Left lung (tissue), 10 donors: ENCODE results near the gene PIK3C2G. TPM values are rescaled to one million over a fixed set of nuclear protein-coding genes. Genes with fewer than 3 reads are reported as not detected.
"Not testable (repeated sequence)": the region's sequence is repeated elsewhere in the genome, so short reads cannot be mapped to it uniquely, and the experiment has no call there.

Experiments used
- ATAC-seq: fragments of 200-7000 bp; cut with Tn5 transposase; one replicate; pipeline ENCODE4 v1.9.1; 2020; ENCODE audit warnings: moderate library complexity
- DNase-seq, 4 donors: peaks; one replicate each; pipeline ENCODE4 v3.0.0-alpha.2; 2013 to 2020
- H3K27ac ChIP-seq, 2 donors: fragments of 200-600 bp; sonication (generic) in 1 of 2; one replicate each; pipeline versions ENCODE4 v1.5.0 to v1.8.0; 2020 to 2021
- H3K27me3 ChIP-seq, 2 donors: fragments of 200-600 bp; sonication (generic) in 1 of 2; one replicate each; pipeline versions ENCODE4 v1.5.0 to v1.8.0; 2020 to 2021
- H3K36me3 ChIP-seq, 2 donors: fragments of 200-600 bp; sonication (generic) in 1 of 2; one replicate each; pipeline versions ENCODE4 v1.5.0 to v1.8.0; 2020 to 2021
- H3K4me1 ChIP-seq, 2 donors: fragments of 200-600 bp; one replicate each; pipeline ENCODE4 v1.8.0; 2021
- H3K4me3 ChIP-seq, 2 donors: fragments of 200-600 bp; sonication (generic) in 1 of 2; one replicate each; pipeline versions ENCODE4 v1.5.0 to v1.8.0; 2020 to 2021; ENCODE audit warnings: mild to moderate bottlenecking in 1 of 2
- H3K9me3 ChIP-seq, 2 donors: fragments of 200-600 bp; sonication (generic) in 1 of 2; one replicate each; pipeline versions ENCODE4 v1.5.0 to v1.8.0; 2020 to 2021
- intact Hi-C, 2 donors: fragments of 100-400 bp; cut with DNase I; formaldehyde crosslinking; loops; one replicate each; pipeline versions ENCODE4 v1.11.2 to v1.14.2; 2022
- polyA plus RNA-seq, 6 donors: library from polyadenylated mRNA; unstranded; fragments of 120-200 nt; gene quantifications; one replicate each; pipeline ENCODE4 v1.2.1, GENCODE V29; 2013; ENCODE audit not compliant: insufficient read length in 6 of 6
- total RNA-seq, 2 donors: library from RNA; stranded (reverse); fragmentation: NEBNext Ultra II Directional; extraction: Animal tissue kit (Norgen Biotek cat#: 25700); gene quantifications; one replicate each; pipeline ENCODE4 v1.2.1, GENCODE V29; 2021
- TF ChIP-seq, protein P1 (sequence below), 2 donors: fragments of 200-600 bp; sonication (generic) in 1 of 2; IDR thresholded peaks; one replicate each; pipeline versions ENCODE4 v1.5.0 to v1.8.0; 2021; ENCODE audit warnings: antibody characterized with exemption in 2 of 2
- donor health status: DM: no; HTN: yes; CAD: no.
- donor health status: DM: no; HTN: no; CAD: no.

PIK3C2G gene
- total and polyA plus RNA-seq, 8 donors, result 0.13 to 28.1 (median 17.9) TPM

DNA sequence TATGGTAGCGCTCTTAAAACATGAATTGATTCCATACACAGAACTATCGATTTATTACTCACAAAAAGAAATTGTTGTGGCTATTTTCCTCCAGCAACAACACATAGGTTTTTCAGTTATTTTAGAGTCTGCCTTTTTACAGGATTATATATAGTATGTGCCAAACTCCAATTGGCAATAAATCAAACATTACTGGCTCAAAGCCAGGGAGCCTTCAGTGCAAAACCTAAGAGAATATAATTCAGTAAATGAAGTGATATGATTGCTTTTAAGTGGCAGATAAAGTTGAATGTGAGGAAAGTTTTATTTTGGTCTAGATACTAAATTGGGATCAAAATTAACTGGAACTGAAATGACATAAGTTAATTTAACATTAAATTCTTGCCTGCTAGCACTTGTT lies 234.8 kb downstream of the PIK3C2G start:
- Histone ChIP-seq H3K4me3 (no peak overlapping the region), H3K4me1 (no peaks in the 10 kb centered on the region), H3K27ac (no peak overlapping the region), H3K9me3 (no peaks in the 10 kb centered on the region), H3K36me3 (no peaks in the 10 kb centered on the region), H3K27me3 (no peaks in the 10 kb centered on the region)
- TF ChIP-seq, protein P1, sequence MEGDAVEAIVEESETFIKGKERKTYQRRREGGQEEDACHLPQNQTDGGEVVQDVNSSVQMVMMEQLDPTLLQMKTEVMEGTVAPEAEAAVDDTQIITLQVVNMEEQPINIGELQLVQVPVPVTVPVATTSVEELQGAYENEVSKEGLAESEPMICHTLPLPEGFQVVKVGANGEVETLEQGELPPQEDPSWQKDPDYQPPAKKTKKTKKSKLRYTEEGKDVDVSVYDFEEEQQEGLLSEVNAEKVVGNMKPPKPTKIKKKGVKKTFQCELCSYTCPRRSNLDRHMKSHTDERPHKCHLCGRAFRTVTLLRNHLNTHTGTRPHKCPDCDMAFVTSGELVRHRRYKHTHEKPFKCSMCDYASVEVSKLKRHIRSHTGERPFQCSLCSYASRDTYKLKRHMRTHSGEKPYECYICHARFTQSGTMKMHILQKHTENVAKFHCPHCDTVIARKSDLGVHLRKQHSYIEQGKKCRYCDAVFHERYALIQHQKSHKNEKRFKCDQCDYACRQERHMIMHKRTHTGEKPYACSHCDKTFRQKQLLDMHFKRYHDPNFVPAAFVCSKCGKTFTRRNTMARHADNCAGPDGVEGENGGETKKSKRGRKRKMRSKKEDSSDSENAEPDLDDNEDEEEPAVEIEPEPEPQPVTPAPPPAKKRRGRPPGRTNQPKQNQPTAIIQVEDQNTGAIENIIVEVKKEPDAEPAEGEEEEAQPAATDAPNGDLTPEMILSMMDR (IDR thresholded peaks at IDR 0.05), result no peak
- no peak for DNase-seq
- no peak for ATAC-seq
- intact Hi-C loops, result no loop called here

DNA sequence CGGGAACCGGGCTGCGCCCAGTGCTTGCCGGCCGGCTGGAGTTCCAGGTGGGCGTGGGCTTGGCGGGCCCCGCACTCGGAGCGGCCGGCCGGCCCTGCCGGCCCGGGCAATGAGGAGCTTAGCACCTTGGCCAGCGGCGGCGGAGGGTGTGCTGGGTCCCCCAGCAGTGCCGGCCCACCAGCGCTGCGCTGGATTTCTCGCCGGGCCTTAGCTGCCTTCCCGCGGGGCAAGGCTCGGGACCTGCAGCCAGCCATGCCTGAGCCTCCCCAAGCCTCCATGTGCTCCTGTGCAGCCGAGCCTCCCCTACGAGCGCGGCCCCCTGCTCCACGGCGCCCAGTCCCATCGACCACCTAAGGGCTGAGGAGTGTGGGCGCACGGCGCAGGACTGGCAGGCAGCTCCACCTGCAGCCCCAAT lies 238.8 kb downstream of the PIK3C2G start:
- H3K4me1 ChIP-seq, H3K9me3 ChIP-seq, H3K36me3 ChIP-seq, intact Hi-C loops, H3K4me3 ChIP-seq, H3K27me3 ChIP-seq, H3K27ac ChIP-seq, ATAC-seq: not testable (repeated sequence)
- DNase-seq, result peak in 1 of 4 donors; percentile 68

DNA sequence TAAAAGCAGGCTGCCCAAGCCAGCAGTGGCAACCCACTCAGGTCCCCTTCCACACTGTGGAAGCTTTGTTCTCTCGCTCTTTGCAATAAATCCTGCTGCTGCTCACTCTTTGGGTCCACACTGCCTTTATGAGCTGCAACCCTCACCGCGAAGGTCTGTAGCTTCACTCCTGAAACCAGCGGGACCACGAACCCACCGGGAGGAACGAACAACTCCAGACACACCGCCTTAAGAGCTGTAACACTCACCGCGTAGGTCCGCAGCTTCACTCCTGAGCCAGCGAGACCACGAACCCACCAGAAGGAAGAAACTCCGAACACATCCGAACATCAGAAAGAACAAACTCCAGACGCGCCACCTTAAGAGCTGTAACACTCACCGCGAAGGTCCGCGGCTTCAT lies 239.4 kb downstream of the PIK3C2G start:
- ATAC-seq, H3K4me3 ChIP-seq, H3K27ac ChIP-seq, H3K9me3 ChIP-seq, intact Hi-C loops, H3K4me1 ChIP-seq, DNase-seq, H3K36me3 ChIP-seq, H3K27me3 ChIP-seq: not testable (repeated sequence)

- ATAC-seq, result no peak
- Histone ChIP-seq H3K9me3 (no peaks in the 10 kb centered on the region), H3K36me3 (no peaks in the 10 kb centered on the region), H3K4me3 (no peak overlapping the region), H3K4me1 (no peaks in the 10 kb centered on the region), H3K27me3 (no peaks in the 10 kb centered on the region), H3K27ac (no peak overlapping the region)
- intact Hi-C loops, result no loop called here
- TF ChIP-seq, protein P1 (IDR thresholded peaks at IDR 0.05), result no peak
- DNase-seq, result no peak
Measured at GRCh38 chr12:18502422-18502968, 241.2 kb downstream of the PIK3C2G start.

DNA sequence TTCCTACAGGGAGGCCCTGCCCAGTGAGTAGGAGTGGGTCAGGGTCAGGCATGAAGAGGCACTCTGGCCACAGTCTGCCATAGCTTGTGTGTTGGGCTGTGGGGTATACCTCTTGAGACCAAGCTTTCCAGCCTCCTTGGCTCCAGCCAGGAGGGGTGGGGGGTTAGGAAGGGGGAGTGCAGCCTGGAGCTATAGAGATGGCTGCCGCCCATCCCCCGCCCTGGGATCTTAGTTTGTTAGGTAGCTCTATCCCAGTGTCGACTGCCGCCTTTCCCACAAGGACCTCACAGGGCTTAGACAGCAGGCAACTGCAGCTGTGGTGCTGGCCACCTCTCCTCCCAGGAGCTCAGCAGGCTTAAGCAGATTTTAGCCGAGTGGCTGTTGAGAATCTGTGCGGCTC lies 260.1 kb downstream of the PIK3C2G start:
- no peak for ATAC-seq
- no peaks in the 10 kb centered on the region for H3K4me1 ChIP-seq
- H3K27me3 ChIP-seq, result no peaks in the 10 kb centered on the region
- intact Hi-C loops, result no loop called here
- H3K4me3 ChIP-seq, result no peak overlapping the region
- no peaks in the 10 kb centered on the region for H3K36me3 ChIP-seq
- H3K27ac ChIP-seq, result no peak overlapping the region
- peak in 1 of 4 donors; percentile 31 for DNase-seq
- peaks cover 0 to 33% of the 10 kb centered on the region in 2 donors for H3K9me3 ChIP-seq
- TF ChIP-seq, protein P1 (IDR thresholded peaks at IDR 0.05), result no peak

DNA sequence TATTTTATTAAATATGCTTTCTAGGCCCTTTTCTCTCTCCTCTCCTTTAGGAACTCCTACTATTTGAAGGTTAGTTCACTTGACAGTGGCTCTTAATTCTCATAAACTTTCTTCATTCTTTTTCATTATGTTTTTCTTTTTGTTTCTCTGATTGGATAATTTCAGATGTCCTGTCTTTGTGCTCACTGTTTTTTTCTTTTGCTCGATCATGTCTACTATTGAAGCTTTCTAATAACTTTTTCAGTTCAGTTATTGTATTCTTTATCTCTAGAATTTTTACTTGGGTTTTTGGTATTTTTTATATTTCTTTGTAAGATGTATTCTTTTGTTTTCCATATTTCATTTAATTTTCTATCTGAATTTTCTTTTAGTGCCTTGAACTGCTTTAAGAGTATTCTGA lies 261.5 kb downstream of the PIK3C2G start:
- Histone ChIP-seq H3K4me3 (no peak overlapping the region), H3K9me3 (peaks cover 0 to 33% of the 10 kb centered on the region in 2 donors), H3K27me3 (no peaks in the 10 kb centered on the region), H3K4me1 (no peaks in the 10 kb centered on the region), H3K27ac (no peak overlapping the region), H3K36me3 (no peaks in the 10 kb centered on the region)
- ATAC-seq (no peak), DNase-seq (no peak)
- TF ChIP-seq, protein P1 (IDR thresholded peaks at IDR 0.05), result no peak
- intact Hi-C loops, result no loop called here

GRCh38 chr12:18542497-18542896 lies 281.2 kb downstream of the PIK3C2G start:
- H3K4me3 ChIP-seq, H3K27me3 ChIP-seq, H3K4me1 ChIP-seq, H3K9me3 ChIP-seq, DNase-seq, intact Hi-C loops, H3K36me3 ChIP-seq, ATAC-seq, H3K27ac ChIP-seq: not testable (repeated sequence)
